HG03066 (cell line): ENCODE measurements around the gene LGI2.

ENCODE experiments used
- ATAC-seq: cut with Tn5 transposase; IDR thresholded peaks from one replicate; pipeline ENCODE4 v1.9.1; 2021; ENCODE audit warnings: low read depth; ENCODE audit not compliant: unreplicated experiment

The LGI2 gene

GRCh38 chr4:24999392-25000089 lies 31.2 kb downstream of the LGI2 start:
- no peak for ATAC-seq

GRCh38 chr4:24995346-24995919 lies 35.3 kb downstream of the LGI2 start:
- ATAC-seq, result no peak

- ATAC-seq, result no peak
These were observed 37.1 kb downstream of the LGI2 start for GRCh38 chr4:24993551-24994080.

GRCh38 chr4:24992968-24993367 lies 37.8 kb downstream of the LGI2 start:
- no peak for ATAC-seq

GRCh38 chr4:24991015-24991414 lies 39.7 kb downstream of the LGI2 start:
- ATAC-seq, result no peak

GRCh38 chr4:24989327-24989726 lies 41.4 kb downstream of the LGI2 start:
- ATAC-seq, result no peak

GRCh38 chr4:24988776-24989175 lies 42.0 kb downstream of the LGI2 start:
- no peak for ATAC-seq

- ATAC-seq, result no peak
These were observed 45.9 kb downstream of the LGI2 start for GRCh38 chr4:24984602-24985532.

- no peak for ATAC-seq
These were observed 50.0 kb downstream of the LGI2 start for GRCh38 chr4:24980740-24981139.

- ATAC-seq, result peak; percentile 60
These were observed 50.6 kb downstream of the LGI2 start for GRCh38 chr4:24980064-24980690.

- ATAC-seq, result no peak
These were observed 51.2 kb downstream of the LGI2 start for GRCh38 chr4:24979554-24979953.

- ATAC-seq, result no peak
These were observed 52.3 kb downstream of the LGI2 start for GRCh38 chr4:24978291-24979075.

- ATAC-seq, result no peak
These were observed 55.2 kb downstream of the LGI2 start for GRCh38 chr4:24975510-24975909.

GRCh38 chr4:24973747-24974601 lies 56.8 kb downstream of the LGI2 start:
- ATAC-seq, result no peak

GRCh38 chr4:24973404-24973746 lies 57.4 kb downstream of the LGI2 start:
- no peak for ATAC-seq

GRCh38 chr4:24971192-24971591 lies 59.6 kb downstream of the LGI2 start:
- no peak for ATAC-seq

GRCh38 chr4:24970635-24971034 lies 60.1 kb downstream of the LGI2 start:
- ATAC-seq, result no peak

GRCh38 chr4:24970191-24970590 lies 60.6 kb downstream of the LGI2 start:
- no peak for ATAC-seq

GRCh38 chr4:24969486-24969885 lies 61.3 kb downstream of the LGI2 start:
- ATAC-seq, result no peak
